HS-27A (cell line): ENCODE data around the gene FGF1.
"Not testable (repeated sequence)": the region's sequence is repeated elsewhere in the genome, so short reads cannot be mapped to it uniquely, and the experiment has no call there.

ENCODE experiments used
- DNase-seq: peaks from one replicate; pipeline ENCODE4 v3.0.0-alpha.2; 2012; ENCODE audit warnings: low read depth, missing footprints

Gene FGF1

GRCh38 chr5:142668336-142668735, 17.6 kb downstream of the FGF1 start:
- no peak for DNase-seq

- no peak for DNase-seq
Measured at GRCh38 chr5:142667831-142668230, 18.1 kb downstream of the FGF1 start.

GRCh38 chr5:142664636-142665035, 21.3 kb downstream of the FGF1 start:
- DNase-seq, result no peak

GRCh38 chr5:142664067-142664466, 21.8 kb downstream of the FGF1 start:
- no peak for DNase-seq

GRCh38 chr5:142663246-142663645, 22.6 kb downstream of the FGF1 start:
- DNase-seq, result no peak

- DNase-seq, result no peak
Measured at GRCh38 chr5:142661957-142662356, 23.9 kb downstream of the FGF1 start.

- DNase-seq, result no peak
Measured at GRCh38 chr5:142661143-142661542, 24.7 kb downstream of the FGF1 start.

GRCh38 chr5:142660731-142661130, 25.2 kb downstream of the FGF1 start:
- no peak for DNase-seq

GRCh38 chr5:142660196-142660595, 25.7 kb downstream of the FGF1 start:
- no peak for DNase-seq

- no peak for DNase-seq
Measured at GRCh38 chr5:142659405-142659804, 26.5 kb downstream of the FGF1 start.

- DNase-seq, result no peak
Measured at GRCh38 chr5:142658278-142658677, 27.6 kb downstream of the FGF1 start.

GRCh38 chr5:142657446-142657845, 28.4 kb downstream of the FGF1 start:
- no peak for DNase-seq

- DNase-seq, result no peak
Measured at GRCh38 chr5:142655339-142656267, 30.3 kb downstream of the FGF1 start.

- no peak for DNase-seq
Measured at GRCh38 chr5:142654578-142655058, 31.3 kb downstream of the FGF1 start.

GRCh38 chr5:142653321-142653720, 32.6 kb downstream of the FGF1 start:
- DNase-seq, result no peak

GRCh38 chr5:142652563-142652962, 33.3 kb downstream of the FGF1 start:
- no peak for DNase-seq

GRCh38 chr5:142650881-142651280, 35.0 kb downstream of the FGF1 start:
- no peak for DNase-seq

- no peak for DNase-seq
Measured at GRCh38 chr5:142650060-142650459, 35.8 kb downstream of the FGF1 start.

GRCh38 chr5:142648108-142648507, 37.8 kb downstream of the FGF1 start:
- DNase-seq, result not testable (repeated sequence)

- no peak for DNase-seq
Measured at GRCh38 chr5:142645456-142645855, 40.4 kb downstream of the FGF1 start.

GRCh38 chr5:142644640-142645361, 41.1 kb downstream of the FGF1 start:
- DNase-seq, result peak; percentile 91

GRCh38 chr5:142644127-142644526, 41.8 kb downstream of the FGF1 start:
- no peak for DNase-seq

- no peak for DNase-seq
Measured at GRCh38 chr5:142643634-142644033, 42.3 kb downstream of the FGF1 start.
